T-cell (primary cell): Measurements from ENCODE around the gene RAB27B. TPM values are rescaled to one million over a fixed set of nuclear protein-coding genes. Genes with fewer than 3 reads are reported as not detected.

Source experiments
- ATAC-seq, 4 experiments: fragments of 200-7000 bp in 3 of 4; fragments of 150-1000 bp in 1 of 4; cut with Tn5 transposase; replicated peaks in 1 of 4; 1 replicate in 3 of 4; 2 replicates in 1 of 4; pipeline ENCODE4 v1.10.0; 2021; ENCODE audit warnings: moderate library complexity in 3 of 4, mild to moderate bottlenecking in 2 of 4, moderate number of reproducible peaks in 1 of 4
- CTCF ChIA-PET, 2 donors: fragments of 300-600 bp; sonication (Branson Sonifier 250); formaldehyde crosslinking; loops; one replicate each; lab custom pipeline; 2022; ENCODE audit warnings: antibody characterized with exemption in 2 of 2; lab: Charles Lee
- POLR2A ChIA-PET, 2 donors: fragments of 300-600 bp; sonication (Branson Sonifier 250); formaldehyde crosslinking; loops; one replicate each; lab custom pipeline; 2022; ENCODE audit warnings: antibody characterized with exemption in 2 of 2; lab: Charles Lee
- DNase-seq, 35 experiments: peaks; one replicate each; pipeline versions ENCODE4 v3.0.0 to v3.0.0-alpha.2; 2013 to 2023
- H3K27ac ChIP-seq: one replicate; pipeline ENCODE4 v1.5.1; 2013; ENCODE audit warnings: low read length
- H3K27me3 ChIP-seq, 2 experiments: replicated peaks in 1 of 2; 1 replicate in 1 of 2; 2 replicates in 1 of 2; pipeline versions ENCODE4 v1.6.1 to v1.7.0; 2013; ENCODE audit warnings: low read length in 1 of 2, mixed read lengths in 1 of 2; ENCODE audit not compliant: control insufficient read depth in 2 of 2, insufficient read depth in 2 of 2; ENCODE audit errors: extremely low read depth in 1 of 2
- H3K36me3 ChIP-seq, 2 donors: 1 replicate in 1 of 2; 2 replicates in 1 of 2; pipeline versions ENCODE4 v1.6.1 to v1.7.0; 2013; ENCODE audit warnings: low read length in 1 of 2; ENCODE audit not compliant: control insufficient read depth in 2 of 2, insufficient read depth in 1 of 2; ENCODE audit errors: extremely low read depth in 1 of 2
- H3K4me1 ChIP-seq, 2 experiments: 1 replicate in 1 of 2; 2 replicates in 1 of 2; pipeline versions ENCODE4 v1.6.1 to v1.7.0; 2013; ENCODE audit warnings: low read length in 2 of 2, mixed read lengths in 1 of 2; ENCODE audit not compliant: insufficient read depth in 2 of 2, control insufficient read depth in 1 of 2; ENCODE audit errors: extremely low read depth in 1 of 2
- H3K4me3 ChIP-seq, 2 donors: 1 replicate in 1 of 2; 2 replicates in 1 of 2; pipeline versions ENCODE4 v1.5.1 to v1.7.0; 2013; ENCODE audit warnings: mild to moderate bottlenecking in 2 of 2, low read length in 1 of 2, moderate library complexity in 1 of 2; ENCODE audit not compliant: control insufficient read depth in 1 of 2; ENCODE audit errors: extremely low read depth in 1 of 2
- H3K9me3 ChIP-seq: 2 replicates; pipeline ENCODE4 v1.7.0; 2013
- H3K27ac Mint-ChIP-seq, 2 donors: one replicate each; pipeline ENCODE4 v1.8.0; 2020 to 2021; ENCODE audit warnings: mild to moderate bottlenecking in 2 of 2, mixed read lengths in 2 of 2
- H3K27me3 Mint-ChIP-seq, 2 donors: one replicate each; pipeline ENCODE4 v1.8.0; 2021 to 2022; ENCODE audit warnings: mixed read lengths in 2 of 2
- H3K36me3 Mint-ChIP-seq: one replicate; pipeline ENCODE4 v1.8.0; 2021; ENCODE audit warnings: mixed read lengths
- H3K4me1 Mint-ChIP-seq, 3 donors: one replicate each; pipeline ENCODE4 v1.8.0; 2020 to 2022; ENCODE audit warnings: mixed read lengths in 3 of 3, mild to moderate bottlenecking in 1 of 3
- H3K4me3 Mint-ChIP-seq, 3 donors: one replicate each; pipeline ENCODE4 v1.8.0; 2020 to 2022; ENCODE audit warnings: mild to moderate bottlenecking in 3 of 3, mixed read lengths in 3 of 3, moderate library complexity in 3 of 3
- H3K9me3 Mint-ChIP-seq, 3 donors: one replicate each; pipeline ENCODE4 v1.8.0; 2020 to 2022; ENCODE audit warnings: mixed read lengths in 3 of 3
- WGBS: methylation state at CpG from one replicate; pipeline ENCODE4 v1.1.5; 2013; ENCODE audit warnings: missing lambda C conversion rate; ENCODE audit not compliant: insufficient coverage; 5-methylcytosine and 5-hydroxymethylcytosine counted together
- total RNA-seq, 35 experiments: library from RNA in 6 of 35; stranded (reverse) in 6 of 35; fragments of 120-200 nt in 1 of 35; gene quantifications; one replicate each; pipeline versions ENCODE4 v1.2.1 to v1.2.4 and lab custom pipeline; 2013 to 2026

RAB27B gene
- total RNA-seq, 5 donors from 2014 or later (not counting 1 experiment from before 2014, with no cell fraction given): 2.6 to 4.3 (median 3.0) TPM

GRCh38 chr18:54916507-54916906 lies 88.2 kb downstream of the RAB27B start:
- POLR2A ChIA-PET: no interaction called here
- peaks cover 0 to 10% of the 10 kb centered on the region in 2 donors for H3K27me3 Mint-ChIP-seq
- no peak overlapping the region for H3K4me3 Mint-ChIP-seq
- Histone ChIP-seq H3K4me1 (no peaks in the 10 kb centered on the region), H3K27ac (no peak overlapping the region), H3K36me3 (no peaks in the 10 kb centered on the region), H3K4me3 (no peak overlapping the region), H3K27me3 (no peaks in the 10 kb centered on the region), H3K9me3 (no peaks in the 10 kb centered on the region)
- no peaks in the 10 kb centered on the region for H3K4me1 Mint-ChIP-seq
- 80% methylated on average over 1 of the region's 3 CpGs for WGBS
- CTCF ChIA-PET: no interaction called here
- no peak for ATAC-seq
- no peaks in the 10 kb centered on the region for H3K36me3 Mint-ChIP-seq
- no peaks in the 10 kb centered on the region for H3K9me3 Mint-ChIP-seq
- DNase-seq: no peak
- no peak overlapping the region for H3K27ac Mint-ChIP-seq

DNA sequence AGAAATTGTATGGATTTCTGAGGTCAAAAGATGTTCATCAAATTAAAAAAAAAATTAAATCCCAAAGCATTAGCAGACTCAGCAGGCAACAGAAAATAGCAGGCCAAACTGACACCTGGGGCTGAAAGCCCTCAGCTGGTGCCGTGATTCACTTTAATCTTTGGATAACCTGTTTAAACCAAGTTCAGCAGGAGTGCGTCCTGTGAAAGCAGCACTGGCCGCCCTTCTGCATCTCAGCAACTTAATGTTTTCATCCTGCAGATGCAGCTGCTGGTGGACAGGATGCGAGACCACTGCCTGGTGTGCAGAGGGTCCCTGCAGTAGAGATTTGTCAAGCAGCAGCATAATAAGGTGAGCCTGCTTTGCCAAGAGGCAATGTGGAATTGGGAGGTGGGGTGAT lies 89.8 kb downstream of the RAB27B start:
- peaks cover 0 to 11% of the 10 kb centered on the region in 2 donors for H3K27me3 Mint-ChIP-seq
- ATAC-seq (no peak), DNase-seq (no peak)
- Histone ChIP-seq H3K9me3 (no peaks in the 10 kb centered on the region), H3K36me3 (no peaks in the 10 kb centered on the region), H3K27ac (no peak overlapping the region), H3K4me3 (no peak overlapping the region), H3K27me3 (no peaks in the 10 kb centered on the region), H3K4me1 (no peaks in the 10 kb centered on the region)
- no peaks in the 10 kb centered on the region for H3K36me3 Mint-ChIP-seq
- no peaks in the 10 kb centered on the region for H3K4me1 Mint-ChIP-seq
- WGBS: 91% methylated on average over 4 of the region's 4 CpGs
- no peak overlapping the region for H3K4me3 Mint-ChIP-seq
- ChIA-PET POLR2A (no interaction called here), CTCF (no interaction called here)
- no peaks in the 10 kb centered on the region for H3K9me3 Mint-ChIP-seq
- no peak overlapping the region for H3K27ac Mint-ChIP-seq

GRCh38 chr18:54919412-54919811 lies 91.1 kb downstream of the RAB27B start:
- no peaks in the 10 kb centered on the region for H3K9me3 ChIP-seq
- Mint-ChIP-seq H3K36me3 (no peaks in the 10 kb centered on the region), H3K9me3 (no peaks in the 10 kb centered on the region), H3K4me3 (no peak overlapping the region), H3K27me3 (peaks cover 0 to 11% of the 10 kb centered on the region in 2 donors), H3K27ac (no peak overlapping the region), H3K4me1 (no peaks in the 10 kb centered on the region)
- no peaks in the 10 kb centered on the region for H3K4me1 ChIP-seq
- H3K4me3 ChIP-seq: no peak overlapping the region
- ATAC-seq: no peak
- no peak for DNase-seq
- WGBS: no CpG with 5 or more reads among the region's 6 CpGs
- POLR2A ChIA-PET: no interaction called here
- H3K36me3 ChIP-seq: no peaks in the 10 kb centered on the region
- CTCF ChIA-PET: no interaction called here
- H3K27me3 ChIP-seq: no peaks in the 10 kb centered on the region
- H3K27ac ChIP-seq: no peak overlapping the region

DNA sequence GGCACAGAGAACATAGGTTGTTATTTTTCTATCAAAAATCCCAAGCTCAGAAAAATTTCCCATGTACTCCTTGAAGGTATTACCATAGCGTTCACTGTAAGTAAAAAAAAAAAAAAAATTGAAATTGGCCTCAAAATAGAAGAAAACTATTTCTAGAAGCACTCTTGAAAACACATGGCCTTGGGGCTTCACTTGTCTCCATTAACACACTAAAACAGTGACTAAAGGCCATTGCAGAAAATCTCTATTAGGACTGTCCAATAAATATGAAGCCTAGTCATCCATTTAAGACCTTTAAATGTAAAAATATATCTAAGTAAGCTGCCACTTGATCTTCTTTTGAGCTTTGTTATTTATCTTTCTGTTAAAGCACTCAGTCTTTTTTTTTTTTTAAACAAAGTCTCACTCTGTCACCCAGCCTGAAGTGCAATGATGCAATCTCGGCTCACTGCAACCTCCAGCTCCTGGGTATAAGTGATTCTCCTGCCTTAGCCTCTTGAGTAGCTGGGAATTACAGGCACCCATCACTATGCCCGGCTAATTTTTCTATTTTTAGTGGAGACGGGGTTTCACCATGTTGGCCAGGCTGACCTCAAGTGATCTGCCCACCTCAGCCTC lies 95.2 kb downstream of the RAB27B start:
- POLR2A ChIA-PET: no interaction called here
- Mint-ChIP-seq H3K4me1 (no peaks in the 10 kb centered on the region), H3K27ac (no peak overlapping the region), H3K36me3 (no peaks in the 10 kb centered on the region), H3K27me3 (peaks cover 0 to 11% of the 10 kb centered on the region in 2 donors), H3K4me3 (no peak overlapping the region), H3K9me3 (no peaks in the 10 kb centered on the region)
- DNase-seq (no peak), ATAC-seq (no peak)
- Histone ChIP-seq H3K9me3 (no peaks in the 10 kb centered on the region), H3K36me3 (no peaks in the 10 kb centered on the region), H3K4me1 (no peaks in the 10 kb centered on the region), H3K27ac (no peak overlapping the region), H3K4me3 (no peak overlapping the region), H3K27me3 (no peaks in the 10 kb centered on the region)
- WGBS: 100% methylated on average over 1 of the region's 4 CpGs
- CTCF ChIA-PET: no interaction called here

DNA sequence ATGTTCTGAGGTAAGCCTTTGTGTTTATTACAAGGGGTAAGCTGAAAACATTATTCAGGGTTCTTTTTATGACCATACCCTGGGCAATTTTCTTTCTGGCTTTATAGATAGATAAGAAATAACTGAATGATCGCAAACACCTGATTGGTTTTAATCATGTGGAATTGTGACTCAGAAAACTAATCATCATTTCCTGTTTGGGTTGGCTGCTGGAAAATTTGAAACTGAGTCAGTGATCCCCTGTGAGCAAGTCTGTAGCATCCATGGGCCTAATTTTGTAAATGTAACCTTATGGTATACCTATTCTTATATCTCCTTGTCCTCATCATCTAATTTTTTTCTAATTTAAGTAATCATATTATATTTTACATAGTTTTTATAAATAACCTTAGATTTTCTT lies 96.7 kb downstream of the RAB27B start:
- no CpG with 5 or more reads among the region's 1 CpG for WGBS
- Histone ChIP-seq H3K9me3 (no peaks in the 10 kb centered on the region), H3K27ac (no peak overlapping the region), H3K36me3 (no peaks in the 10 kb centered on the region), H3K4me1 (no peaks in the 10 kb centered on the region), H3K4me3 (no peak overlapping the region), H3K27me3 (no peaks in the 10 kb centered on the region)
- Mint-ChIP-seq H3K36me3 (no peaks in the 10 kb centered on the region), H3K27me3 (peaks cover 0 to 8% of the 10 kb centered on the region in 2 donors), H3K4me3 (no peak overlapping the region), H3K4me1 (no peaks in the 10 kb centered on the region), H3K9me3 (no peaks in the 10 kb centered on the region), H3K27ac (no peak overlapping the region)
- ATAC-seq: no peak
- POLR2A ChIA-PET: no interaction called here
- DNase-seq: no peak
- CTCF ChIA-PET: no interaction called here

GRCh38 chr18:54926593-54927325 lies 98.5 kb downstream of the RAB27B start:
- no peaks in the 10 kb centered on the region for H3K36me3 Mint-ChIP-seq
- no peaks in the 10 kb centered on the region for H3K27me3 Mint-ChIP-seq
- H3K27ac Mint-ChIP-seq: no peak overlapping the region
- CTCF ChIA-PET: no interaction called here
- POLR2A ChIA-PET: no interaction called here
- ATAC-seq (no peak), DNase-seq (no peak)
- Histone ChIP-seq H3K27ac (no peak overlapping the region), H3K27me3 (no peaks in the 10 kb centered on the region), H3K4me1 (no peaks in the 10 kb centered on the region), H3K9me3 (no peaks in the 10 kb centered on the region), H3K36me3 (no peaks in the 10 kb centered on the region), H3K4me3 (no peak overlapping the region)
- 93% methylated on average over 2 of the region's 3 CpGs for WGBS
- no peaks in the 10 kb centered on the region for H3K4me1 Mint-ChIP-seq
- H3K4me3 Mint-ChIP-seq: no peak overlapping the region
- H3K9me3 Mint-ChIP-seq: no peaks in the 10 kb centered on the region
